ENCODE data around the gene DOCK9.

DOCK9 gene

DNA sequence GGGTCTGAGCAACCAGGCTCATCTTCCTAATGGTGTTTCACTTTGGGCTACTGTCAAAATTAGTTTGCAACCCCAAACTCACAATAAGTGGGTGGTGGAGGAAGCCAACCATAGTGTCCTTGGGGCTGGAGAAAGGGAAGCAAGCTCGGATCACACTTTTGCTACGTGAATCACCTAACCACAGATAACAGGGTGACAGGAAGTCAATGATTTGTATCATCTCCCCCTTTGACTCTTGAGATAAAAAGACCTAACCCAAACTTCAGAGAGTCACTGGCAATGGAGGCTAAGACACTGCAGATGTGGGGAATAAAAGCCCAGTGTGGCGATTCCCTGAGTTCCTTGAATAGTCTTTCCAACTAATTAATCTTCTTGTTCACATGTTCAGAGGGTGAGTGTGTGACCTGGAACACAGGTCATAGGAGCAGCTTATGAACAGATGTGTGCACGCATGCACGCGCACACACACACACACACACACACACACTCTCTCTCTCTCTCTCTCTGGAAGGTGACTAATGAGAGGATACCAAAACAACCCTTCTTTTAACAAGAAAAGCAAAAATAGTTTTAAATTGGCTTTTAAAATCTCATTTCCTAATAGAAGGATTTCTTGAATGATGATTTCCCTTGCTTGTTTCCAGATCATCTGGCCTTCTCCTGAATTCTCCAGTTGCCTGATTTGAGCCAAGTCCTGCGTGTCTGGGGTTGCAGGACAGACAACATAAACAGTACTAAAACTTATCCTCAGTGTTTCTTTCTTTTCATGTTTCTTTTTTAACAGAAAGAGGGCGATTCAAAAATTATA, 21.2 kb upstream of the DOCK9 start:
- DNase-seq = peak; percentile 43

DNA sequence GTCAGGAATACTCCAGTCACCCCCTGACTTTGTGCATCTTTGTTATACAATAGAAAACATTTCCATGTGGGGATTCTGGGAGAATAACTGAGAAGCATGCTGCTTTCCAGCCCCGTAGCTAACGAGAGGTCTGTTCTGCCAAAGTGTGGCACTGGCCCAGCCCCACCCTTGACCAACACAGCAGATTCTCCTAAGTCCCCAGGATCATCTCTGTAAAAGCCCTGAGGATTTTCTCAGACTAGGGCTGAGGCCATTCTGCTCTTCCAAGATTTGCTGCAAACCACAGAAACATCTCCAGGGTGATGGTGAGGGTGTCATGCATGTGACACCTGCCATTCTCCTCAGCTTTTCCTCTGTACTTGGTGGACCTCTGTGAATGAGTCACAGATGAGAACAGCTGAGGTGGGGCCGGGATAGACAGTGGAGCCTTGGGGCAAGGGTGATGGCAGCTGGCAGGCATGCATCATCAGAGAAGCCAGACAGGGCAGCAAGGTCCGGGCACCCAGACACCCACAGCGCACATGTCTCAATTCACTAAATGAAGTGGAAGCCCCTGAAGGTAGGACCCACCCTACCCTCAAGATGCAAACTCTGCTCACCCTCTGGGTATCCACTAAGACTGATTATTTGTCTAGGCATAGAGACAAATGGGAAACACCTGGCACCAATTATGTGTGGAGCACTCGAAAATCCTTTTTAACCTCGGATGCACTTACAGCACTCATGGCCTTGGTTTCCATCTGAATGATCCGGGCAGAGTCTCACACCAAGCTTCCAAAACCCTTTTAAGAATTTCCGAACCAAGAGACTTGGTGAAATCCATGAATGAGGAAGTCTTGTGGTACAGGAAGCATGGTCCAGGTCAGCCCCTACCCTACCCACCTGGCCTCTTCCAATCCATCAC, 20.1 kb upstream of the DOCK9 start:
- DNase-seq = peak; percentile 39

DNA sequence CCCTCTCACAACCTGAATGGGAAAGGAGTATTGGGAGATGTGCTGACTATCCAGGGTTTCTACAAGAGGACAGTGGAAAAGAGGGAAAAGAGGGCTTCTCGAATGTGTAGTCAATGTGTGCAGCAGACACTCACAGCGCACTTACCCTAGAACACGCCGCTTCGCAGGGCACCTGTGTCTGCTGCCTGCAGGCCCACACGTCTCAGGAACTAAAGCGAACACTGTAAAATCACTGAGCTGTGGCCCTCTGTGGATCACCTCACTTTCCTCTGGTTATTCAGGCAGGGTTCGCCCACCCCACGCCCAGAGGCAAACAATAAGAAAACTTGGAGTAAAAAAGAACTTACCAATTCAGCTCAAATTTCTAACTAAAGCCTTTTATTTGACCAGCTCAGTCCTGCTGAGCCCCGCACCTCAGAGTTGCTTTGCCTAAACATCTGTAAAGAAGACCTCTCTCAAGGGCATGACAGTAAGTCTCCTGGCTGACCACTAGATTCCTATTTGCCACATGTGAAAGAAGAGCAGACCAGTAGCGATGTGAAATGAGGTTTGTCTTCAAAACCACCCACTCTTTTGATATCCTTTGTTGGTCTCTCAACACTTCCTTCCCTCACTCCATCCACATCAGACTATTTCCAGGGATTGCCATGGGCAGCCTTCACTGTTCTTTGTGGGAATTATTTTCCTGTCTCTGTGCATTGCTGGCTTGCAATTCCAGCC, 19.3 kb upstream of the DOCK9 start:
- no peak for DNase-seq

DNA sequence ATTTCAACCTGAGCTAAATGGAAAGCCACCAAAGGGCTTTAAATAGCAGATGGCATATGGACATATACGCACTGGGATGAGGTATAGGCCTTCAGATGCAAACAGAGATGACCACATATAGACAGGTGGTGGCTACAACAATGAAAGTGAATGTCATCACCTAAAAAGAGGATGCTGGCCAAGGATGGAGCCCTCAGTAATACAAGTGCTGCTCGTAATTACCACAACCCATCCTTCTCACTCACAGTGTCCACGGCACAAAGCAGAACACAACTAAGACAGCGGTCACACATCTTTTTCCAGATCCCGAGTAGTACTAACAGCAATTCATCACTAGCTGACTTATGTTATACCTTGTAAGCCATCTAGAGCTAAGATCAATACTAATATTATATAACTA, 18.2 kb upstream of the DOCK9 start:
- no peak for DNase-seq

DNA sequence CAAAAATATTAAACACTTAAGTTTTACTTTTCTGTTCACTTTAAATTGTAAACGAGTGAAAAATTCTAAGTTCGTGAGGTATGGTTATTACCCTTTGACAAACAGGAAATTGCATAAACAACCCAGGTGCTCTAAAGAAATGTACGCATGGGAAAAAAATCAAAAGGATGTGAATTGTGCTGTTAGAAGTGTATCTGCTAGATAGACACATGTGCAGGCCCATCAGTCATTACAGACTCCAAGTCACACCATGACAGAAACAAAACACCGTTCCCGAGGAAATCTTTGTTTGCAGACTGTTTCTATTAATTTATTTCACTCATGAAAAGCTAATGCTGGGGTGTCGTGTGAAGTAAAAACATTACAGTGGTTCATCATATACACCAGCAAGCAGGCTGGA, 17.0 kb upstream of the DOCK9 start:
- DNase-seq = no peak

DNA sequence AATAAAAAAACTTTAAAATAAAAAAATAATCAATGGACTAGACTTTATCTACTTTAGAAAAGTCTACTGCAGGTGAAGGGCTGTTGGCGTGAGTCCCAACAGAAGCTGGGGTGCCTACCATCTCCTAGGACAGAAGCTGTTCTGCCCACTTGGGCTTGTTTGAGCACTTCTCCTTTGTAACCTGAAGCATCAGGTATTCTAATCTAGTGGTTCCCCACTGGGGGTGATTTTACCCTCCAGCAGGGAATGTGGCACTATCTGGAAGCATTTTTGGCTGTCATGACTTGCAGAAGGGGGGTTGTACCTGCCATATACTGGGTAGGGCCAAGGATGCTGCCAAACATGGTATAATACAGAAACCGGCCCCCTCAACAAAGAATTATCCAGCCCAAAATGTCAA, 16.2 kb upstream of the DOCK9 start:
- DNase-seq = no peak

DNA sequence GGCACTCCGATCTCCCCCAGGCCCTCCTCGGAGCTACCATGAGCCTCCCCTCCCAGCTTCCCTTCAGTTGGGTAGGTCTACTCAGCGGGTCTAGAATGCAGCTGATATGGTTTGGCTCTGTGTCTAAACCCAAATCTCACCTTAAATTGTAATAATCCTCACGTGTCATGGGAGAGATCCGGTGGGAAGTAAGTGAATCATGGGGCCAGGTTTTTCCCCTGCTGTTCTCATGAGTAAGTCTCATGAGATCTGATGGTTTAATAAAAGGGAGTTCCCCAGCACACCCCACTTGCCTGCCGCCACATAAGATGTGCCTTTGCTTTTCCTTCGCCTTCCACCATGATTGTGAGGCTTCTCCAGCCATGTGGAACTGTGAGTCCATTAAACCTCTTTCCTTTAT, 14.5 kb upstream of the DOCK9 start:
- DNase-seq = no peak

DNA sequence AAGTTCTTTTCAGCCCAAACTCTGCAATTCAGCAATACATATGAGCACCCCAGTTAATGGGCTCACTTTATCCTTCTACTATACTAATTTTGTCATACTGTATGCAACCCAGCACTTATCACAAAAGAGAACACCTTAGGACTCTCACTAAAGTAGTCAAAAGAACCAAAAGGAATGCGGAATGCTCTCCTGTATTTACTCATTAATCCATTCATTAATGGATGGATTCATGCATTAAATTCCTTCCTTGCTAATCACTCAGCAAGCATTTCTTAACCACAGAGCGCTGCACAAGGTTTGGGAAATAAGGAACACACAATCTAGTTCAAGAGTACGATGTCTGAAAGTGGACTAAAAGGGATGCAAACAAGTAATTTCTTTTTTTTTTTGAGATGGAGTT, 12.8 kb upstream of the DOCK9 start:
- DNase-seq = no peak

DNA sequence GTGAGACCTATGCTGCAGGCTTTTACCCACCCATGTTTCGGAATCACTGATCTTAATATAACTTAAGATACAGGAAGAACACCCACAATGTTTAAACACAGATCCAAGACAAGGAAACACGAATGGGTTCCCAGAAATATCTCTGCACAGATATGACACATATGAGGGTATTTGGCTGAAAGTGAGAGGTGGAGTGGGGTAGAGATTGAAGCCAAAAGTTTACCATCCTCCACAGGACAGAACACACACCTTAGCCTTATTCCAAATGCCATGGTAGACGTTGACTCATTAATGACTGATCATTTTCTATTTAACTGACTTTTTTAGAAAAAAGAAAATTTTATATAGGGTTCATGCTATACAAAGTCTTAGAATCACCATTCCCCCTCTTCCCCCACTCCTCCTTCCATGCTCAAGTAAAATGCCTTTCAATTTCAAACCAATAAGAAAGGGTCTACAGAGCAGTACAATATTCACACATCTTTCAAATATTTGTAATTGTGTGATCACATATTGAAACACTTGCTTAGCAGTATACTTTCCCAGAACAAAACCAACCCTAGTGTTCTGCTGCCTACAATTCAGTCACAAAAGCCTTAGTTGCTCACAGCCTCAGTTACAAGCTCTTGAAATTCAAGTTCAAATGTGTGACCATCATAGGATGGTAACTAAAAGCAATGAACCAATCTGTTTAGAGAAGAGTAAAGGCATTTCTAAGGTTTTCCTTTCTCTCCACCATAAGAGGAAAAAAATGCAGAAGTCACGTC, 11.8 kb upstream of the DOCK9 start:
- no peak for DNase-seq

DNA sequence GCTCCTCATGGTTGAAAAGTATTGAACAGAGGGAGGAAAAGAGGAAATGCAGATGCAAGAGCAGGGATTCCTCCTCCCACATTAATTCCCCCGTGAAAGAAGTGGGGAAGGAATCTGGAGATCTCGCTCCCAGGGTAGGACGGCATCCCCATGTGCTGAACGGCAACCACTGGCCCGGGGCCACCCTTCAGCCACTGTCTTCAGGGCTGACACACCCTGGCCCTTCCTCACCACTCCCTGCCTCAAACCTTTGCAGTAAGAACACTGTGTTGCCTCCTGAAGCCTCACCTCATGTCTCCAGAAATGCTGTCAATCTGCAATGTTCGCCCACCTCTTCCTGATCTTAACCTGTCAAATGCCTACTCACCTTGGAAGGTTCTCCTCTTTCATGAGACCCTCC, 10.9 kb upstream of the DOCK9 start:
- no peak for DNase-seq

DNA sequence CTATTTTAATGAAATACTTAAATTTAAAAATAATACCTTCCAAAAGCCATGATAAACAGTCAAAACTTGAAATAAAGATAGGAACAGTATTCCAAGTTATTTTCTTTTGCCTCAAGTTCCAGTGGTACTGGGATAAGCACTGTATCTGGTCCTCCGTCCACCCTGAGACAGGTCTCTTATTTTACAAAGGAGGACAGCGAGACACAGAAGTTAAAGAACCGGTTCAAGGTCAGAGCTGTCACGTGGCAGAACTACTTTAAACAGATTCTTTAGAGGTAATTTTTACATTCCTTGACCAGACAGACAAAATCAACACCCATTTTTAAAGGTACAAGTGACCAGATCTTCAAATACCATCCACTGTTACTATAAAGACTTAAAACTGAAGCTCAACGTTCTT, 10.4 kb upstream of the DOCK9 start:
- DNase-seq = no peak

DNA sequence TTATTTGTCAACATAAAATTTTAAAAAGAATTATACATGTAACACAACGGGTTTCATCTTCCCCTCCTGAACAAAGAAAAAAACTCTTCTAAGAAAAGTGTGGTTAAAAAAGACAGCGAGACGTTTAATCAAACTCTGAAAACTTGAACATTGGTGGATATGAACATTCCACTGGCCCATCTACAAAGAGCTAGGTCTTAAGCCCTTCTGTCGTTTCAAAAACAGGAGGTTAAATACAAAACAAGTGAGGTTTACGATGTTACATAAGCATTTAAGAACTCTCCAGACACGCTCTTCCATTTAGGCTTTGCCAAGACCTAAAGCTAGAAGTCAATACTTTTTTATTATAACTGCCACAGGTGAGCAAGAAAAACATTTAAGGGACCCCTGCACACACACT, 9.4 kb upstream of the DOCK9 start:
- no peak for DNase-seq

DNA sequence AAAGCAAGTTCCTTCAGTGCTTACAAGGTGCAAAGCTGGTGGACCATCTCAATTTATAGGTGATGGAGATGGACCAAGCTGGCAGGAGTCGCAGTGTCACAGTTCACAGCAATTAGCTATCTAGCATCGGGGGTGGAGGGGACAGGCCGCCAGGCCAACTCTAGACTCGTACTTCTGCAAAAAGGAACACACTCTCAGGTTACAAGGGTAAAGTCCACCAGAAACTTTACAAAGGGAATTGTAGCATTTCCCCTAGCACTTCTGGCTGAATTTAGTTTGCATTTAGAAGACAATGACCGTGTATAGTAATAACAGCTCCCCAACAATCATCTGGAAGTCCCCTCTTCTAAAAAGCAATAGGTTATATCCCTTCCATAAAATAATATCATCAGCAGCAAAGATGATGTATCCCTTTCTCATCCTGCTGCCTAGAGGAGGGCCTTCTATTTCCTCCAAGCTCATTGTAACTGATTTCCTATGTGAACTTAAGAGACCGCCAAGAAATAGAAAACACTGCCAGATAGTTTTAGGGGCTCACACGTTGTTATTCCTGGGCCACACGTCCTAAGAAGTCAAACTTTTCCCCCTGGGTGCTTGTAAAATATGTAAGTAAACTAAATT, 8.5 kb upstream of the DOCK9 start:
- DNase-seq = no peak

DNA sequence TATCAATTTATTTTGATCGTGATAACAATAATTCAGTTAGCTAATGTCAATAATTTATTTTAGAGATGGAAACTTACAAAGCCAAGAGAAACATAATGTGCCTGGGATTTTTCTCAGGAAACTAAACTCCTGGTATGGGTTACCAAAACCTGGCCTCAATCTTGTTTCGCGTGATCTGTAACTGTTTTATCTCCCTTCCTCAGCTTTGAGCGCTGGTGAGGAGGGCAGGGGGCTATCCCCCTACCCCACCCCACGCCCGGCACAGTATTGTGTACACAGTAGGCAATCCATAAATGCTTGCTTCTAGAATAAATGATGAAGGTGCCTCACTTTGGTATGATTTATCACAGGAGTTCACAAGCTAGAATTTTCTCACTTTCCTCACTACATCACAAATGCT, 7.7 kb upstream of the DOCK9 start:
- DNase-seq = no peak

DNA sequence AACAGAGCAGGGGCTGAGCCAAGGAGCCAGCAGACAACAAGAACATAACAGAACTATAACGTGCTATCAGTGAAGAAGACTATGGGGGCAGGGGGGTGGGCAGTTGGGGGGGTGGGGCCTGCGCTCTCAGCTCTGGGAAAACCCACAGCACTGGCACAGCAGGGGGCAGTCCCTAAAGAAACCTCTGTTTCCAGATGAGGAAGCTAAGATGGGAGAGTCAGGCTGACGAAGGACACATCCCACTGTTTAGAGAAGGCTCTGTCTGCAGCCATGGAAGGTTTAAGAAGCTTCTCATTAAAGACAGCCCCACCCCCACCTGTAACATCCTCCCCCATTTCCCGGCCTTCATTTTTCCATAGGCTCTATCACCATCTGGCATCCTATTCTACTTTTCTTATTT, 7.1 kb upstream of the DOCK9 start:
- DNase-seq = no peak

DNA sequence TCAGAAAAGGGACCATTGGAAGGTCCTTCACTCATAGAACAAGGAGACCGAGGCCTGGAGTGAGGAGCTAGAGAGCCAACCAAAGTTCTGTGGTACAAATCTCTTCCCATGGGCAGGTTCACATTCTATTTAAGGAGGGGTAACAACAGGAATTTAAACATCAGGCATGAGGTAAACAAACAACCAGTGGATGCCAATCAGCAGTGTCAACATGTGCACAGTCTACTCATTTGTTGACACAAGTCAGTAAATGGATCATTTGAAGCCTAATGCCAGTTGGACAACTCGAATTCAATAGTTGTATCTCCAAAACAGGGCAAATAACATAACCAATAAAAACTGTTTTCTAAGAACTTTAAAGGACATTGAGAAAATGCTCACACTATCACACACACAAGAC, 6.3 kb upstream of the DOCK9 start:
- DNase-seq = no peak

DNA sequence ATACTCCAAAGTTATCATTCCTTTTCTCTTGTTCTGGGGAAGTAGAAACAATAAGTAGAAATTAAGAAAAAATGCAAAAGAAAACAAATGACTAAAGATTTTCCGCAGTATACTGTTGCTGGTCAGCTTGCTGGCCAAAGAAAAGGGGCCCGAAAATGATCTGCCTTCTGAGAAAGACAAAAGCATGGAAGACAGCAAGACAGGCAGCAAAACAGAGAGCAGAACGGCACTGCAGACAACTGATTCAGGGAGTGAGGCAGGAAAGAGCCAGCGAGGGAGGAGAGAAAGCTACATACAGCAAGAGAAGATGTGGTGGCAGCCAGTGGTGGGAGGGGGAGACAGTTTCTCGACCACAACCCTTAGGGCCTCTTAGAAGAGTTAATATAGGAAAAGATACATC, 5.3 kb upstream of the DOCK9 start:
- DNase-seq = no peak

DNA sequence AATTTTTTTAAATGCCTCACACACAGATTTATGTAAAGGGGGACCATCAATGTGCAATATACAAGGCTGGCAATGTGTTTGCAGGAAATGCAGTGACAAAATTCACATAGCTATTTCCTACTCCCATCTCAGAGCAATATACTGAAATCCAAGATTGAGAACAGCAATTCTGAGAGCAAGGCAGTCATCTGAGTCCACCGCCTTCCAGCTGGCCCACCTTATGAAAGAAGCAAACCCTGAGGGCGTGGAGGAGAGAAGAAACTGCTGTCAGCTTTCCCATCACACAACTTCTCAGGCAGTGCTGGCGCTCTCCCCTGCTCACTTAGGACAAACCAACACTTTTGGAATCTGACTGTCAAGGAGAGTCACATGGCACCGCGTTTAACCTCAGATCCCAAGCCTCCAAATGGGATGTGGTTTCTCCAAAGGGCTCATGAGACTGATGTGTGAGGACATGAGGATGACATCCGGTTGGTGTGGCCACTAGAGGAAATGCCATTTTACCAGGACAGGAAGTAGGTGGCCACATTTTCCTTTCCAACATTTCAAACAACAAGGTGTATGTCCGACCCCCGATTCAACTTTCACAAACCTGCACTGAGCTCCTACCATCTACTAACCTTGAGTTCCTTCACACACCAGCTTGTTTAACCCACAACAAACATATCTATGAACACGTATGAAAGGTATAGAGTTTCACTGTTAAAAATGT, 3.7 kb upstream of the DOCK9 start:
- no peak for DNase-seq

DNA sequence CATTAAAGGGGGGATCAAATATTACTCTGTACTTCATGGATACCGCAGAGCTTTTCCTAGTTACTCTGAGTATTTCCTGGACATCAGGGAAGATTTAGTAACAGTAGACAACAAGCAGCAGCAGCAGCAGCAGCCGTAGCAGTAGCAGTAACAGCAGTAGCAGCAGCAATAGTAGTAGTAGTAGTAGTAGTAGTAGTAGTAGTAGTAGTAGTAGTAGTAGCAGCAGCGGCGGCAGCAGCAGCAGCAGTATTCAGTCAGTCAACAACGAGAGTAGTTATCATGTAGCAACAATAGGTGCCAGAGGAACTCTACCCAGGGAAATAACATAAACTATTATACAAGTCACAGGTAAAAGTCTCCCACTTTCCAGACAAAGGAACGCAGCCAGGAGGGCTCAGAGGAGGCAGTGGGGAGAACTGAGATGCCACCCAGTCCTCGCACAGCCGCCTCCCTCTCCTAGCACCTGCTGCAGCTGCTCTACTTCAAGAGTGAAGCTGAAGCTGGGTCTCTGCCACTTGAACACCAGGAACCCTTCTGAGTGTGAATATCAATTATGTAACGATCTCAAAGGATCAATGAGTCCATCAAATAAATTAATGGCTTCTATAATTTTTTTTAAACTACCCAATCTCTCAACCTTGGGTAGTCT, 1.3 kb upstream of the DOCK9 start:
- DNase-seq = no peak

DNA sequence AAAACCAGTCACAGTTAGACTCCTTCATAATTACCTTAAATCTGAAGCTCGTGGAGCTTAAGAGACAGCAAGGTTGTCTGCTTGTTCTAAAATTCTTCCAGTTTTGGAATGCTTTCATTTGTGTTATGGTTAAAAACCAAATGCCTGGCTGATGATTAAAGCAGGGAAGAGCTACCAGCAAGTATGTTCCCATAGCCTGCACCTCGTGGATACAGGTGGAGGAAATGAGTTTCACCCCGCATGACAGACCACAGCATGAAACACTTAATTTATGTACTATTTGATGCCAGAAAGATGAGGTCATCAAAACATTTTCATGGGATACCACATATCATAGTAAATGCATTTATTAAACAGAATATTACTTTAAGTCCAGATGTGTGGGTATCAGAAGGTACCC, 416 bp upstream of the DOCK9 start:
- DNase-seq = no peak

DNA sequence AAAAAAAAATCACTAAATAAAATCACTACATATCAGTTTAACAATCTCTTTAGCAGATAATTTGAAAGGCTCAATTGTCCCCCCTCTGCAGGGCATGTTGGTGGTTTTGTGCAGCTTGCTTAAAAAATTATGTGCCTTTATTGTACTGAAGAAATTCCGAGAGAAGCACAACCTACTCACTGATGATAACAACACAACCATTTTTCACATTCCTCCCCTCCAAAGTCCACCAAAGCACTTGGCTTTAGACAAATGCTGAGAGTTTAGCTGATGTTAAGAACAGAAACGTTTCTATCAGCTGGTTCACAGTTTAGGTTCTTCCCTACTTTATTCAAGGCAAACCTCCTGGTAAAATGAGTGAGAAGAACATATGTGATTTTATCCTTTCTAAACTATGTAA, 923 bp downstream of the DOCK9 start:
- no peak for DNase-seq

All from activated T-cell treated with anti-CD3 and anti-CD28 coated beads, Interleukin-2, amount 50 U/mL, for 1 hour (primary cell).